ENCODE results near the gene BBC3. TPM values are rescaled to one million over a fixed set of nuclear protein-coding genes. Genes with fewer than 3 reads are reported as not detected.

The BBC3 gene
- total RNA-seq, 1 experiment from 2014 or later, result 9.8 TPM

DNA sequence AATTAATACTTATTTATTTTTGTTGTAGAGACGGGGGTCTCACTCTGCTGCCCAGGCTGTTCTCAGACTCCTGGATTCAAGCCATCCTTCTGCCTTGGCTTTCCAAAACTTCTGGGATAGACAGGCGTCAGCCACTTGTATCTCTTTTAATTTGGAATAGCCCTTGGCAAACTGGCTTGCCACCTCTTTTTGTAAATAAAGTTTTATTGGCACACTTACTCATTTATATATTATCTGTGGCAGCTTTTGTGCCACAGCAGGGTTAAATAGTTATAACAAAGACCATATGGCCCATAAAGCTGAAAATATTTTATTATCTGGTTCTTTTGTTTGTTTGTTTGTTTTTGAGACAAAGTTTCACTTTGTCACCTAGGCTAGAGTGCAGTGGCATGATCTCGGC lies 30.5 kb downstream of the BBC3 start:
- H3K36me3 Mint-ChIP-seq (ENCODE audit: insufficient read depth, unreplicated experiment), result peaks cover 86% of the 10 kb centered on the region

DNA sequence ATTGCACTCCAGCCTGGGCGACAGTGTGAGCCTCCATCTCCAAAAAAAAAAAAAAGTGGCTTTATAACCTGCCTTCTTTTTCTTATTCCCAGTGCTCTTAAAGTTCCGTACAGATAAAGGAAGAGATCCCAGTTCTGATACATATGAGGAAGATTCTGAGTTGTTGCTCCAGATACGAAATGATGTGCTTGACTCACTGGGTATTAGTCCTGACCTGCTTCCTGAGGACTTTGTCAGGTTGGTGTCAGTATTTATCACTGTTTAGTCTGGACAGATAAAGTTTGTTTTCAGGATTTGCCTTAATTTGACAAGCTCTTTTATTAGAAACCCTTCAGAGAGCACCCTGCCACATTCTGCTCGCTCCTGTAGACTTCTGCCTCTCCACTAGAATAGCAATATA lies 33.9 kb downstream of the BBC3 start:
- CTCF ChIA-PET, result no interaction called here
- TF ChIP-seq, protein P1, sequence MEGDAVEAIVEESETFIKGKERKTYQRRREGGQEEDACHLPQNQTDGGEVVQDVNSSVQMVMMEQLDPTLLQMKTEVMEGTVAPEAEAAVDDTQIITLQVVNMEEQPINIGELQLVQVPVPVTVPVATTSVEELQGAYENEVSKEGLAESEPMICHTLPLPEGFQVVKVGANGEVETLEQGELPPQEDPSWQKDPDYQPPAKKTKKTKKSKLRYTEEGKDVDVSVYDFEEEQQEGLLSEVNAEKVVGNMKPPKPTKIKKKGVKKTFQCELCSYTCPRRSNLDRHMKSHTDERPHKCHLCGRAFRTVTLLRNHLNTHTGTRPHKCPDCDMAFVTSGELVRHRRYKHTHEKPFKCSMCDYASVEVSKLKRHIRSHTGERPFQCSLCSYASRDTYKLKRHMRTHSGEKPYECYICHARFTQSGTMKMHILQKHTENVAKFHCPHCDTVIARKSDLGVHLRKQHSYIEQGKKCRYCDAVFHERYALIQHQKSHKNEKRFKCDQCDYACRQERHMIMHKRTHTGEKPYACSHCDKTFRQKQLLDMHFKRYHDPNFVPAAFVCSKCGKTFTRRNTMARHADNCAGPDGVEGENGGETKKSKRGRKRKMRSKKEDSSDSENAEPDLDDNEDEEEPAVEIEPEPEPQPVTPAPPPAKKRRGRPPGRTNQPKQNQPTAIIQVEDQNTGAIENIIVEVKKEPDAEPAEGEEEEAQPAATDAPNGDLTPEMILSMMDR (IDR thresholded peaks at IDR 0.05; ENCODE audit: unreplicated experiment), result no peak
- no peak for DNase-seq
- BruUV-seq (replicated peaks), result no TSS peak
- H3K36me3 Mint-ChIP-seq (ENCODE audit: insufficient read depth, unreplicated experiment), result peaks cover 89% of the 10 kb centered on the region
- no peaks in the 10 kb centered on the region for H3K27me3 Mint-ChIP-seq (ENCODE audit: unreplicated experiment)
- H3K27ac Mint-ChIP-seq (ENCODE audit: unreplicated experiment), result no peak overlapping the region
- H3K9me3 Mint-ChIP-seq (ENCODE audit: low read depth, unreplicated experiment), result no peaks in the 10 kb centered on the region
- H3K4me1 Mint-ChIP-seq (ENCODE audit: low read depth, unreplicated experiment), result no peaks in the 10 kb centered on the region
- intact Hi-C loops (cut with micrococcal nuclease; ENCODE audit: unreplicated experiment), result no loop called here
- no peak overlapping the region for H3K4me3 Mint-ChIP-seq (ENCODE audit: low read depth, unreplicated experiment)

More for the DNA sequence above, 30.5 kb downstream of the BBC3 start:
- DNase-seq, result no peak
- Mint-ChIP-seq H3K9me3 (ENCODE audit: low read depth, unreplicated experiment) (no peaks in the 10 kb centered on the region), H3K4me1 (ENCODE audit: low read depth, unreplicated experiment) (peaks cover 5% of the 10 kb centered on the region), H3K27ac (ENCODE audit: unreplicated experiment) (no peak overlapping the region), H3K4me3 (ENCODE audit: low read depth, unreplicated experiment) (no peak overlapping the region), H3K27me3 (ENCODE audit: unreplicated experiment) (no peaks in the 10 kb centered on the region)
- CTCF ChIA-PET, result interaction anchor here (1.1 to 1.5 kb wide), 2 partner anchors 10 to 44 kb away, joined by 3 to 10 read pairs; no protein-coding TSS in a partner anchor
- BruUV-seq (replicated peaks), result no TSS peak
- TF ChIP-seq, protein P1 (IDR thresholded peaks at IDR 0.05; ENCODE audit: unreplicated experiment), result no peak
- intact Hi-C loops (cut with micrococcal nuclease; ENCODE audit: unreplicated experiment), result no loop called here

DNA sequence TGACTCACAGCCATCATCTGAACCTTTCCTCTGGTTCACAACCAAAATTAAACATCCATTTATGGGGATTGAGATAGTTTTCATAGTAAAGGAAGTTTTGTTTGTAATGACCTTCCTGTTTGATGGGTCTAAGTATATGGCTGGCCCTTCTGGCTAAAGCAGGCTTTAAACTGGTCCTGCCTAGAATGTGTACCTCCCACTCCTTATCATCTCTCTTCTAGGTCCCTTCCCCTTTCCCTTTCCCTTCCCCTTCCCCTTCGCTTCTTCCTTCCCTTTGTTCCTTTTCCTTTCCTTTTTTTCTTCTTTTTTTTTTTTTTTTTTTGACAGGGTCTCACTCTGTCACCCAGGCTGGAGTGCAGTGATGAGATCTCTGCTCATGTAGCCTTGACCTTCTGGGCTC lies 35.6 kb downstream of the BBC3 start:
- Mint-ChIP-seq H3K9me3 (ENCODE audit: low read depth, unreplicated experiment) (no peaks in the 10 kb centered on the region), H3K27me3 (ENCODE audit: unreplicated experiment) (no peaks in the 10 kb centered on the region), H3K36me3 (ENCODE audit: insufficient read depth, unreplicated experiment) (peaks cover 83% of the 10 kb centered on the region), H3K4me3 (ENCODE audit: low read depth, unreplicated experiment) (no peak overlapping the region), H3K4me1 (ENCODE audit: low read depth, unreplicated experiment) (peaks cover 14% of the 10 kb centered on the region), H3K27ac (ENCODE audit: unreplicated experiment) (no peak overlapping the region)
- no TSS peak for BruUV-seq (replicated peaks)
- no peak for DNase-seq
- CTCF ChIA-PET, result no interaction called here
- TF ChIP-seq, protein P1 (IDR thresholded peaks at IDR 0.05; ENCODE audit: unreplicated experiment), result no peak
- intact Hi-C loops (cut with micrococcal nuclease; ENCODE audit: unreplicated experiment), result no loop called here

DNA sequence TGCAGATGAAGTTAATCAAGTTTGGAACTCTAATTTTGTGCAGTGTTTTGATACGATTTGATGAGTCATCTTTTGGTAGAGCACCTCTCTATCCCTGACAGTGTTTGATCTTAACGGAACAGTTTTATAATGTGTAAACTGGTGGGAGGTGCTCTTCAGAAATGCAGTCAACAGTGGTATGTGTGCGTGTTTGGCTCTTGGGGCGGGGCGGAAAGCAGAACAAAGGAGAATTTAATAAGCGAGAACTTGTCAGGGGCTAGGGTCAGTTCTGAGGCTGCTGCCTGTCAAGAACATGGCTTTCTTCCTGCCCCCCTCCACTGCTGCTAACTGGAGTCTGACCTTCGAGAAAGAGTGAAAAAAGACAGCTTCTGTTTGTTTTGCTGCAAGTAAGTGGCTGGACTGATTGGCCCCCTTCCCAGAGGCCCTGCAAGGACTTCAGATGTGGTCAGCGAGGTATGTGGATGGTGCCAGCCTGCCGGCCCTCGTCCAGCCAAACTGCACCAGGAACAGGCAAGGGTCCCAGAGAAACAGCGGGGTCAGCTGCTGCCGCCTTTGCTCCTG lies 40.8 kb downstream of the BBC3 start:
- Mint-ChIP-seq H3K9me3 (ENCODE audit: low read depth, unreplicated experiment) (no peaks in the 10 kb centered on the region), H3K27me3 (ENCODE audit: unreplicated experiment) (no peaks in the 10 kb centered on the region), H3K27ac (ENCODE audit: unreplicated experiment) (peak overlapping the region; percentile 50), H3K4me3 (ENCODE audit: low read depth, unreplicated experiment) (peak overlapping the region; percentile 21), H3K36me3 (ENCODE audit: insufficient read depth, unreplicated experiment) (peaks cover 67% of the 10 kb centered on the region), H3K4me1 (ENCODE audit: low read depth, unreplicated experiment) (peaks cover 58% of the 10 kb centered on the region)
- BruUV-seq (replicated peaks), result TSS peak; percentile 28
- intact Hi-C loops (cut with micrococcal nuclease; ENCODE audit: unreplicated experiment), result loop anchor here (5.0 kb wide), 1 partner anchor 38 kb away; no protein-coding TSS in a partner anchor
- DNase-seq, result peak; percentile 87
- TF ChIP-seq, protein P1 (IDR thresholded peaks at IDR 0.05; ENCODE audit: unreplicated experiment), result no peak
- CTCF ChIA-PET, result interaction anchor here (1.0 to 1.5 kb wide), 6 partner anchors 10 to 59 kb away, joined by 3 to 13 read pairs (median 6); partner anchors contain the start of gene SAE1
